HEK293 (cell line): ENCODE measurements around the gene WASL.

ENCODE experiments used
- OSR2 ChIP-seq: fragments of 450-650 bp; formaldehyde crosslinking; IDR thresholded peaks from 2 replicates; pipeline ENCODE4 v1.5.1; 2016; ENCODE audit warnings: missing biosample characterization, missing genetic modification characterization
- REST ChIP-seq: fragments of 450-650 bp; formaldehyde crosslinking; IDR thresholded peaks from 2 replicates; pipeline ENCODE4 v1.5.1; 2016; ENCODE audit warnings: missing biosample characterization, missing genetic modification characterization
- YY1 ChIP-seq: fragments of 450-650 bp; formaldehyde crosslinking; IDR thresholded peaks from 2 replicates; pipeline ENCODE4 v1.5.1; 2018; ENCODE audit warnings: missing biosample characterization, missing genetic modification characterization
- ZNF138 ChIP-seq: fragments of 450-650 bp; formaldehyde crosslinking; IDR thresholded peaks from 2 replicates; pipeline ENCODE4 v1.5.1; 2016; ENCODE audit warnings: missing biosample characterization, missing genetic modification characterization, borderline replicate concordance
- TF ChIP-seq, protein P1 (sequence below): fragments of 450-650 bp; formaldehyde crosslinking; IDR thresholded peaks from 2 replicates; pipeline ENCODE4 v1.5.1; 2016; ENCODE audit warnings: missing biosample characterization, missing genetic modification characterization

DNA sequence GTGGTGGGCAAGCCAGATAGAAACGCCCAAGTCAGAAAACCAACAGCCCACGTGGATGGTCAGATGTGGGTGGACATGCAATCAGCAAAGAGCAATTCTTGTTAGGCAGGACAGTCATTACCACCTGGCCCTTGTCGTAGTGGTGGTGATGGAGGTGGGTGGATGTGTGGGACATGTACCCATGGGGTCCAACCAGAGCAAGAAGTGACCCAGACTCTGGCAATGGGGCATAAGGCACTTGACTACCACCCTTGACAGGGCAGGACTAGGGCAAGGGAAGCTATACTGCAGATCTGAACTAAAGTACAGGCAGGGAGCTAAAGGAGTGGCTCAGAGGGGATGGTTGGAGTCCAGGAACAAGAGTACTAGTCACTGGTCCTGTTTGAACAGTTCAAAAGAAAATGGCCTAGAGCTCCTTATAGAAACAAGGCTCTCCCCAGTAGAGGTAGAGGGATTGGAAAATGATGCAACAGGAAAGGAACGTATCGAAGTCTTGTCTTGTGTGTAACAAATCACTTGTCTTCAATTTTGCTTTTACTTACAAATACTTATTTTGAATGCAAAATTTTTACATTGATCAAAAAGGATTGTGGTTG lies 75.6 kb downstream of the WASL start:
- TF ChIP-seq OSR2 (tag by site-specific recombination) (no peak), REST (tag by site-specific recombination) (no peak), ZNF138 (tag by site-specific recombination) (no peak), YY1 (tag by site-specific recombination) (no peak)
- TF ChIP-seq, protein P1, sequence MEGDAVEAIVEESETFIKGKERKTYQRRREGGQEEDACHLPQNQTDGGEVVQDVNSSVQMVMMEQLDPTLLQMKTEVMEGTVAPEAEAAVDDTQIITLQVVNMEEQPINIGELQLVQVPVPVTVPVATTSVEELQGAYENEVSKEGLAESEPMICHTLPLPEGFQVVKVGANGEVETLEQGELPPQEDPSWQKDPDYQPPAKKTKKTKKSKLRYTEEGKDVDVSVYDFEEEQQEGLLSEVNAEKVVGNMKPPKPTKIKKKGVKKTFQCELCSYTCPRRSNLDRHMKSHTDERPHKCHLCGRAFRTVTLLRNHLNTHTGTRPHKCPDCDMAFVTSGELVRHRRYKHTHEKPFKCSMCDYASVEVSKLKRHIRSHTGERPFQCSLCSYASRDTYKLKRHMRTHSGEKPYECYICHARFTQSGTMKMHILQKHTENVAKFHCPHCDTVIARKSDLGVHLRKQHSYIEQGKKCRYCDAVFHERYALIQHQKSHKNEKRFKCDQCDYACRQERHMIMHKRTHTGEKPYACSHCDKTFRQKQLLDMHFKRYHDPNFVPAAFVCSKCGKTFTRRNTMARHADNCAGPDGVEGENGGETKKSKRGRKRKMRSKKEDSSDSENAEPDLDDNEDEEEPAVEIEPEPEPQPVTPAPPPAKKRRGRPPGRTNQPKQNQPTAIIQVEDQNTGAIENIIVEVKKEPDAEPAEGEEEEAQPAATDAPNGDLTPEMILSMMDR (tag by site-specific recombination) = no peak
